Natural killer cell (primary cell): ENCODE measurements around the gene PEX14. TPM values are rescaled to one million over a fixed set of nuclear protein-coding genes. Genes with fewer than 3 reads are reported as not detected.

Experiments used
- ATAC-seq, 3 donors: fragments of 150-1000 bp in 2 of 3; fragments of 200-7000 bp in 1 of 3; cut with Tn5 transposase; 1 replicate in 1 of 3; 2 replicates in 2 of 3; pipeline ENCODE4 v1.10.0; 2021; ENCODE audit warnings: mild to moderate bottlenecking in 2 of 3, moderate library complexity in 2 of 3
- DNase-seq, 2 donors: peaks; one replicate each; pipeline versions ENCODE4 v3.0.0 to v3.0.0-alpha.2; 2013 to 2021; ENCODE audit warnings: mixed read lengths in 1 of 2
- H3K27ac ChIP-seq: one replicate; pipeline ENCODE4 v1.5.1; 2013; ENCODE audit warnings: mild to moderate bottlenecking, low read length
- H3K27me3 ChIP-seq: one replicate; pipeline ENCODE4 v1.6.1; 2013; ENCODE audit warnings: low read length; ENCODE audit not compliant: control insufficient read depth, insufficient read depth
- H3K36me3 ChIP-seq: one replicate; pipeline ENCODE4 v1.6.1; 2013; ENCODE audit warnings: low read length; ENCODE audit not compliant: control insufficient read depth, insufficient read depth
- H3K4me1 ChIP-seq: one replicate; pipeline ENCODE4 v1.6.1; 2013; ENCODE audit warnings: low read length; ENCODE audit not compliant: control insufficient read depth, insufficient read depth
- H3K4me3 ChIP-seq: one replicate; pipeline ENCODE4 v1.5.1; 2013; ENCODE audit warnings: low read length
- H3K9me3 ChIP-seq: one replicate; pipeline ENCODE4 v1.6.1; 2013; ENCODE audit warnings: low read length; ENCODE audit not compliant: control insufficient read depth, insufficient read depth
- H3K27ac Mint-ChIP-seq, 2 donors: one replicate each; pipeline ENCODE4 v1.8.0; 2022; ENCODE audit warnings: mild to moderate bottlenecking in 2 of 2, mixed read lengths in 2 of 2, moderate library complexity in 1 of 2
- H3K27me3 Mint-ChIP-seq, 2 donors: one replicate each; pipeline ENCODE4 v1.8.0; 2022; ENCODE audit warnings: low read depth in 2 of 2, mixed read lengths in 2 of 2
- H3K36me3 Mint-ChIP-seq: one replicate; pipeline ENCODE4 v1.8.0; 2022; ENCODE audit warnings: mixed read lengths
- H3K4me1 Mint-ChIP-seq, 2 donors: one replicate each; pipeline ENCODE4 v1.8.0; 2022; ENCODE audit warnings: mixed read lengths in 2 of 2
- H3K4me3 Mint-ChIP-seq: one replicate; pipeline ENCODE4 v1.8.0; 2022; ENCODE audit warnings: mild to moderate bottlenecking, moderate library complexity, mixed read lengths
- H3K9me3 Mint-ChIP-seq, 2 donors: one replicate each; pipeline ENCODE4 v1.8.0; 2022; ENCODE audit warnings: mixed read lengths in 2 of 2
- WGBS: methylation state at CpG from one replicate; pipeline ENCODE4 v1.1.7; 2013; ENCODE audit warnings: missing lambda C conversion rate; ENCODE audit not compliant: insufficient coverage; 5-methylcytosine and 5-hydroxymethylcytosine counted together
- intact Hi-C: fragments of 100-400 bp; cut with micrococcal nuclease; formaldehyde crosslinking; loops from one replicate; pipeline ENCODE4 v1.14.2; 2022
- total RNA-seq, 4 donors: library from RNA; stranded (reverse); fragments of 120-200 nt in 1 of 4; gene quantifications; one replicate each; pipeline versions ENCODE4 v1.2.3 to v1.2.4, GENCODE V29; 2013 to 2022
- TF ChIP-seq, protein P1 (sequence below): fragments of 200-600 bp; IDR thresholded peaks from one replicate; pipeline ENCODE4 v1.8.0; 2022; ENCODE audit warnings: antibody characterized with exemption

Gene PEX14
- total RNA-seq, 3 donors from 2014 or later (not counting 1 experiment from before 2014, with no cell fraction given), result 21.4 to 27.3 (median 24.1) TPM

DNA sequence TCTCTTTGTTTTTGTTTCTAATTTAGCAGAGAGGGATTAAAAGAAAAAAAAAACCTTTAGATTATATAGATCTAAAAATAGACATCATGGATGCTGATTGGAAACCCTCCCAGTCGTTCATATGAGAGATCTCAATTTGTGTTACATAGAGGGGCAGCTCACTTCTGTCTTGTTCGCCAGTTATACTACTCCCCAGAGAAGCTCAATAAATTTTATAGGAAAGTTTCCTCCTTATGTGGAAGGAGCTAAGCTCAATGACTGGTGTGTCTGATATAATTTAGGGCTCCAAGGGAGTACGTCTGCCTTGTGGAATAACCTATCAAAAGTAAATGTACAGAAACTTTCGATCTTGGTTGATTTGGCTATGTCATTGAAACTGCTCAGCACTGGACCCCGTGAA lies 117.6 kb downstream of the PEX14 start:
- intact Hi-C loops, result no loop called here

DNA sequence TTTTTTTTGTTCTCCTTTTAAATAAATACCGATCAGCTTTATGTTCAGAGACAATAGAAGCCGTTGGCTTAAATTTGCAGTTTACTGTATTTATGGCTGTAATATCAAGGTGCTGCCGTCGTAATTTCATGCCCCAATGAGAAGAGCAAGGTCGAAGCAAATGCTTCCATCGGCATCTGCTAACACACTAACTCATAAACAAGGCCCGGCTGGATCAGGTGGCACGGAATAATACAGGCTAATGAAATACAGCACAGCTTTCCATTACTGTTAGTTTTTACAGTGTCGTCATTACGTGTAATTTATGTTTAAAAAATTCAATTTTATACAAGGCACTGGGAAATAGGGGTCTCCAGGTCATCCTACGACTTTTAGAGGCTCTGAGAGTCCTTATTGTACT lies 119.0 kb downstream of the PEX14 start:
- Mint-ChIP-seq H3K27ac (no peak overlapping the region), H3K4me3 (no peak overlapping the region), H3K36me3 (no peaks in the 10 kb centered on the region), H3K4me1 (peaks cover 12 to 19% of the 10 kb centered on the region in 2 donors), H3K9me3 (no peaks in the 10 kb centered on the region), H3K27me3 (no peaks in the 10 kb centered on the region)
- Histone ChIP-seq H3K36me3 (no peaks in the 10 kb centered on the region), H3K27me3 (no peaks in the 10 kb centered on the region), H3K4me1 (no peaks in the 10 kb centered on the region), H3K9me3 (no peaks in the 10 kb centered on the region), H3K4me3 (no peak overlapping the region), H3K27ac (no peak overlapping the region)
- ATAC-seq (no peak), DNase-seq (no peak)
- TF ChIP-seq, protein P1, sequence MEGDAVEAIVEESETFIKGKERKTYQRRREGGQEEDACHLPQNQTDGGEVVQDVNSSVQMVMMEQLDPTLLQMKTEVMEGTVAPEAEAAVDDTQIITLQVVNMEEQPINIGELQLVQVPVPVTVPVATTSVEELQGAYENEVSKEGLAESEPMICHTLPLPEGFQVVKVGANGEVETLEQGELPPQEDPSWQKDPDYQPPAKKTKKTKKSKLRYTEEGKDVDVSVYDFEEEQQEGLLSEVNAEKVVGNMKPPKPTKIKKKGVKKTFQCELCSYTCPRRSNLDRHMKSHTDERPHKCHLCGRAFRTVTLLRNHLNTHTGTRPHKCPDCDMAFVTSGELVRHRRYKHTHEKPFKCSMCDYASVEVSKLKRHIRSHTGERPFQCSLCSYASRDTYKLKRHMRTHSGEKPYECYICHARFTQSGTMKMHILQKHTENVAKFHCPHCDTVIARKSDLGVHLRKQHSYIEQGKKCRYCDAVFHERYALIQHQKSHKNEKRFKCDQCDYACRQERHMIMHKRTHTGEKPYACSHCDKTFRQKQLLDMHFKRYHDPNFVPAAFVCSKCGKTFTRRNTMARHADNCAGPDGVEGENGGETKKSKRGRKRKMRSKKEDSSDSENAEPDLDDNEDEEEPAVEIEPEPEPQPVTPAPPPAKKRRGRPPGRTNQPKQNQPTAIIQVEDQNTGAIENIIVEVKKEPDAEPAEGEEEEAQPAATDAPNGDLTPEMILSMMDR, result no peak
- 98% methylated on average over 11 of the region's 11 CpGs for WGBS
- intact Hi-C loops, result no loop called here

More for the DNA sequence above, 117.6 kb downstream of the PEX14 start:
- Histone ChIP-seq H3K36me3 (no peaks in the 10 kb centered on the region), H3K9me3 (no peaks in the 10 kb centered on the region), H3K4me1 (no peaks in the 10 kb centered on the region), H3K27me3 (no peaks in the 10 kb centered on the region), H3K4me3 (no peak overlapping the region), H3K27ac (no peak overlapping the region)
- no peak for DNase-seq
- Mint-ChIP-seq H3K27ac (no peak overlapping the region), H3K4me1 (peaks cover 5 to 19% of the 10 kb centered on the region in 2 donors), H3K9me3 (no peaks in the 10 kb centered on the region), H3K36me3 (no peaks in the 10 kb centered on the region), H3K27me3 (no peaks in the 10 kb centered on the region), H3K4me3 (no peak overlapping the region)
- no peak for ATAC-seq
- 95% methylated on average over 3 of the region's 5 CpGs for WGBS
- TF ChIP-seq, protein P1, result no peak

DNA sequence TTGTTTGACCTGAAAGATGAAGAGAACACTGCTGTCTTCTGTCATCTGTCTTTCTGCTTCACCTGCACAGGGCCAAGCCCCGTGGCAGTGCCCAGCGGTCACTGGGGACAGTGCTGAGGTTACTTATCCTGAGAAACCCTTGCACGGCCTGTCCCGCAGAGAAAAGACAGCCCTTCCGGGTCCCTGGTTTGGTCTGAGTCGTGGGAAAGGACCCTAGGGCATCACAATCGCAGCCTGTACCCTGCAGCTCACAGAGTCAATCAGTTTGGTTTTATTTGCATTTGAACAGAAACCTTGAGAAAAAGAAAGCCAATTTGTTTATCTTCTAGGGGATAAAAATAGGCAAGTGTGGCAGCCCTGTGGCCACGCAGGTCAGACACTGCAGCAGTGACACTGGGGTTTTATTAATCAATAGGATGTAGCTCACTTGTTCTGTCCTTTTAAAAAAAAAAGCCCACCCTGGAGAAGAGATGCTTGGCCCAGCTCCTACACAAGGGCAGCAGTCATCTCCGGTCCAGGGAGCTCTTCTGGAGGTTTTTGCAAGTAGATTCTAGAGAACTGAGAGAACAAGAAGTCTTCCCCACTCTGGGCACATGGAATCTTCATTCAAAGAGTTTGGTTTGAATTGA lies 120.0 kb downstream of the PEX14 start:
- H3K27me3 ChIP-seq, result no peaks in the 10 kb centered on the region
- Mint-ChIP-seq H3K4me1 (peaks cover 12 to 19% of the 10 kb centered on the region in 2 donors), H3K27ac (no peak overlapping the region), H3K4me3 (no peak overlapping the region), H3K27me3 (no peaks in the 10 kb centered on the region), H3K36me3 (no peaks in the 10 kb centered on the region), H3K9me3 (no peaks in the 10 kb centered on the region)
- TF ChIP-seq, protein P1, result no peak
- H3K36me3 ChIP-seq, result no peaks in the 10 kb centered on the region
- 88% methylated on average over 8 of the region's 9 CpGs for WGBS
- intact Hi-C loops, result no loop called here
- no peak overlapping the region for H3K4me3 ChIP-seq
- no peak for ATAC-seq
- H3K4me1 ChIP-seq, result no peaks in the 10 kb centered on the region
- H3K27ac ChIP-seq, result no peak overlapping the region
- no peak for DNase-seq
- no peaks in the 10 kb centered on the region for H3K9me3 ChIP-seq

DNA sequence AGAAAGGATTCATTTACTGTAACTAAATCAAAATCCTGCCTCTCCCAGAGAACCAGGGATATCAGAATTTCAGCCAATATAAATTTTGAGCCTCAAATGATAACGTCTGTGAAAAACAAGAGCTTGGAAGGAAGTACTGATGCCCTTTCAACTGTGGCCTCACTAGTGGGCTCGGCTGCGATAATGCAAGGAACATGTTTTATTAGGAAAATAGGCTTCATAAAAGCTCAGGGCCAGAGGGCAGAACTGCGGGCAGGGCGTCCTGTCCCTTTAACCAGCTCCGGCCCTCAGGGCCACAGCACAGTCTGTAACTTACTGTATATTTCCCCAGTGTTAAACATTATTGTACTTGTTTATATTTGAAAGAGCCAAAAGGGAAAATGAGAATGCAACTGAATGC lies 122.0 kb downstream of the PEX14 start:
- no peak for ATAC-seq
- intact Hi-C loops, result no loop called here
- H3K4me3 ChIP-seq, result no peak overlapping the region

More for the DNA sequence above, 122.0 kb downstream of the PEX14 start:
- H3K27me3 ChIP-seq, result no peaks in the 10 kb centered on the region
- H3K36me3 Mint-ChIP-seq, result no peaks in the 10 kb centered on the region
- TF ChIP-seq, protein P1, result no peak
- H3K36me3 ChIP-seq, result peaks cover 4% of the 10 kb centered on the region
- H3K27me3 Mint-ChIP-seq, result no peaks in the 10 kb centered on the region
- no peak overlapping the region for H3K4me3 Mint-ChIP-seq
- peaks cover 5 to 12% of the 10 kb centered on the region in 2 donors for H3K4me1 Mint-ChIP-seq
- H3K9me3 ChIP-seq, result no peaks in the 10 kb centered on the region
- no peaks in the 10 kb centered on the region for H3K4me1 ChIP-seq
- 98% methylated on average over 6 of the region's 6 CpGs for WGBS
- no peak for DNase-seq
- H3K27ac Mint-ChIP-seq, result no peak overlapping the region
- H3K27ac ChIP-seq, result no peak overlapping the region
- no peaks in the 10 kb centered on the region for H3K9me3 Mint-ChIP-seq
